ENCODE results near the gene SAMHD1.
"Not testable (repeated sequence)": the region's sequence is repeated elsewhere in the genome, so short reads cannot be mapped to it uniquely, and the experiment has no call there.

SAMHD1 gene

GRCh38 chr20:36951198-36951978 lies at the start of gene SAMHD1:
SAMHD1 (minus strand) TSS chr20:36951708; CDS start chr20:36951643, 65 bp downstream.
- DNase-seq, result peak; percentile 97

- not testable (repeated sequence) for DNase-seq
These were observed 48.7 kb upstream of the SAMHD1 start for GRCh38 chr20:37000171-37000570.

GRCh38 chr20:36998652-36999051 lies 47.1 kb upstream of the SAMHD1 start:
- no peak for DNase-seq

- no peak for DNase-seq
These were observed 45.6 kb upstream of the SAMHD1 start for GRCh38 chr20:36997121-36997520.

GRCh38 chr20:36994221-36994620 lies 42.7 kb upstream of the SAMHD1 start:
- not testable (repeated sequence) for DNase-seq

- DNase-seq, result no peak
These were observed 41.4 kb upstream of the SAMHD1 start for GRCh38 chr20:36992802-36993334.

- no peak for DNase-seq
These were observed 40.2 kb upstream of the SAMHD1 start for GRCh38 chr20:36991703-36992102.

- DNase-seq, result no peak
These were observed 38.3 kb upstream of the SAMHD1 start for GRCh38 chr20:36989797-36990196.

GRCh38 chr20:36988494-36988966 lies 37.0 kb upstream of the SAMHD1 start:
- no peak for DNase-seq

GRCh38 chr20:36984257-36984638 lies 32.7 kb upstream of the SAMHD1 start:
- DNase-seq, result no peak

GRCh38 chr20:36975099-36975818 lies 23.8 kb upstream of the SAMHD1 start:
- DNase-seq, result no peak

- DNase-seq, result no peak
These were observed 23.2 kb upstream of the SAMHD1 start for GRCh38 chr20:36974660-36975059.

GRCh38 chr20:36971103-36971502 lies 19.6 kb upstream of the SAMHD1 start:
- DNase-seq, result no peak

- DNase-seq, result no peak
These were observed 18.1 kb upstream of the SAMHD1 start for GRCh38 chr20:36969478-36970186.

- DNase-seq, result no peak
These were observed 17.5 kb upstream of the SAMHD1 start for GRCh38 chr20:36969051-36969450.

- no peak for DNase-seq
These were observed 16.1 kb upstream of the SAMHD1 start for GRCh38 chr20:36967636-36968035.

GRCh38 chr20:36966965-36967364 lies 15.5 kb upstream of the SAMHD1 start:
- DNase-seq, result not testable (repeated sequence)

- DNase-seq, result not testable (repeated sequence)
These were observed 10.9 kb upstream of the SAMHD1 start for GRCh38 chr20:36962354-36962941.

- no peak for DNase-seq
These were observed 7.7 kb upstream of the SAMHD1 start for GRCh38 chr20:36959242-36959641.

GRCh38 chr20:36957875-36958667 lies 6.6 kb upstream of the SAMHD1 start:
- no peak for DNase-seq

- no peak for DNase-seq
These were observed 5.2 kb upstream of the SAMHD1 start for GRCh38 chr20:36956674-36957073.

- DNase-seq, result no peak
These were observed 4.5 kb upstream of the SAMHD1 start for GRCh38 chr20:36956016-36956415.
